Adrenal gland (tissue), 12 donors: ENCODE measurements around the gene LRP10. TPM values are rescaled to one million over a fixed set of nuclear protein-coding genes. Genes with fewer than 3 reads are reported as not detected.

ENCODE experiments used
- DNase-seq, 7 donors: peaks; one replicate each; pipeline ENCODE4 v3.0.0-alpha.2; 2019 to 2020
- H3K27ac ChIP-seq, 5 donors: fragments of 200-600 bp; sonication (generic) in 4 of 5; 1 replicate in 3 of 5; 2 replicates in 2 of 5; pipeline versions ENCODE4 v1.5.1 to v1.8.0; 2016 to 2020; ENCODE audit warnings: mild to moderate bottlenecking in 1 of 5
- H3K27me3 ChIP-seq: fragments of 200-600 bp; 2 replicates; pipeline ENCODE4 v1.8.0; 2021
- H3K36me3 ChIP-seq, 2 donors: fragments of 200-600 bp; replicated peaks in 1 of 2; 1 replicate in 1 of 2; 2 replicates in 1 of 2; pipeline versions ENCODE4 v1.5.1 to v1.8.0; 2018 to 2022
- H3K4me1 ChIP-seq, 2 donors: fragments of 200-600 bp; replicated peaks in 1 of 2; 1 replicate in 1 of 2; 2 replicates in 1 of 2; pipeline versions ENCODE4 v1.5.1 to v1.8.0; 2018 to 2021
- H3K4me3 ChIP-seq, 4 donors: fragments of 200-600 bp; sonication (generic) in 3 of 4; one replicate each; pipeline ENCODE4 v1.5.1; 2016 to 2018
- H3K9me3 ChIP-seq, 3 donors: fragments of 200-600 bp; sonication (generic) in 1 of 3; replicated peaks in 1 of 3; 1 replicate in 2 of 3; 2 replicates in 1 of 3; pipeline versions ENCODE4 v1.5.1 to v1.8.0; 2016 to 2021
- POLR2A ChIP-seq, 2 donors: fragments of 450-650 bp; IDR thresholded peaks; one replicate each; pipeline ENCODE4 v1.6.1; 2017; ENCODE audit warnings: antibody characterized with exemption in 2 of 2, mild to moderate bottlenecking in 2 of 2, moderate library complexity in 1 of 2
- WGBS, 4 donors: extraction: QIAGEN DNeasy Blood & Tissue Kit in 2 of 4; methylation state at CpG; one replicate each; pipeline versions ENCODE4 v1.1.5 to v1.1.7; 2013 to 2017; 5-methylcytosine and 5-hydroxymethylcytosine counted together
- intact Hi-C, 2 donors: fragments of 100-400 bp; cut with DNase I; formaldehyde crosslinking; loops; one replicate each; pipeline versions ENCODE4 v1.14.1 to v1.15.0; 2022 to 2023
- polyA plus RNA-seq, 3 donors: library from polyadenylated mRNA; stranded (reverse); fragments of 200-250 nt in 2 of 3; fragments of 350-450 nt in 1 of 3; fragmentation: Illumina TruSeq in 1 of 3; extraction: RNeasy Lipid Tissue Mini Kit (QIAGEN cat#74804) in 1 of 3; gene quantifications; one replicate each; pipeline ENCODE4 v1.2.3, GENCODE V29; 2013 to 2014
- total RNA-seq, 9 donors: library from RNA; depleted of rRNA in 4 of 9; stranded (reverse); fragments of >200 nt in 4 of 9; fragments of 120-200 nt in 1 of 9; fragmentation: NEBNext Ultra II Directional in 1 of 9; extraction: Animal tissue kit (Norgen Biotek cat#: 25700) in 1 of 9; gene quantifications; one replicate each; pipeline versions ENCODE4 v1.1.0 to v1.2.4, GENCODE V29; 2013 to 2023
- TF ChIP-seq, protein P1 (sequence below), 6 experiments: fragments of 450-650 bp in 4 of 6; fragments of 200-600 bp in 2 of 6; sonication (generic) in 1 of 6; IDR thresholded peaks; 1 replicate in 5 of 6; 2 replicates in 1 of 6; pipeline versions ENCODE4 v1.5.1 to v1.8.0; 2016 to 2021; ENCODE audit warnings: antibody characterized with exemption in 6 of 6, mild to moderate bottlenecking in 2 of 6, moderate library complexity in 1 of 6
- donor health status: healthy with polysubstance abuse.
- donor health status: Bipolar disorder and iron deficiency.
- donor health status: DM: yes; HTN: yes; CAD: no.
- donor health status: DM: no; HTN: no; CAD: no.
- donor health status: DM: no; HTN: no; CAD: no.
- donor health status: DM: yes; HTN: yes; CAD: no.

The LRP10 gene
- total and polyA plus RNA-seq, 12 donors, result 13.1 to 207 (median 83.2) TPM

DNA sequence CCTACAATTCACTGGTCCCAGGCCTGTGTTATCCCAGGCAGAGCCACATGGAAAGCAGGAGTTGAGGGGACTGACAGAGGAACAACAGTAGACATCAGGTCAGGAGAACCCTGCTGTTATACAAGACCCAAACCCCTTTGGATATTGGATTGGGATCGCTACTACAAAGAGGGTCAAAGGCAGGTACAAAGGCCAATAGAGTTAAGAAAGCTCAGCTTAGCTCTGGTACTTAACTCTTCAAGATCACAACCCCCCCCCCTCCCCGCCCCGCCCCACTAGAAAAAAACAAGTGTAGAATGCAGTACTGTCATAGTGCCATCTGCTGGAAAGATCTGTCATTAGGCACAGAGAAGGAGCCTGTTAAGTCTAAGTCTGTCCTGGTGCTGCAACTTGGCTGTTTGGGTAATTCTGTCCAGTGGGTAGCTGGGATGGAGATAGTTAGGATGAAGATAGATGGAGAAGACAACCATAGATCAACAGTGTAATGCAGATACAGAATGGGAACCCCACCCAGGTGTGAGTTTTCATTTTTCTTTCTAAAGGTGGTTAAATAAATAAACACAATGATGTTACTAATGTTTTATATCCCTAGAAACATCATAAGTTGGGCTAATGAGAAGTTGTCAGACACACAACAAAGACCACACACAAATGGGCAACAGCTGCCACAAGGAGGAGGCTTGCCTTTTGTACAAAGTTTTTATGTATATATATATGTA is 28.7 kb downstream of the LRP10 start:
- H3K27ac ChIP-seq, result peak overlapping the region in 2 of 5 donors; percentile 28 to 30
- intact Hi-C loops, result no loop called here
- H3K4me1 ChIP-seq, result peaks cover 8 to 17% of the 10 kb centered on the region in 2 donors
- H3K9me3 ChIP-seq, result no peaks in the 10 kb centered on the region
- peak in 4 of 7 donors; percentile 32 to 63 (median 46) for DNase-seq
- no peaks in the 10 kb centered on the region for H3K27me3 ChIP-seq
- 22 to 40% (median 36%) methylated on average over 1 to 3 of the region's 3 CpGs for WGBS, 4 donors
- TF ChIP-seq POLR2A (IDR thresholded peaks at IDR 0.05), result no peak
- TF ChIP-seq, protein P1, sequence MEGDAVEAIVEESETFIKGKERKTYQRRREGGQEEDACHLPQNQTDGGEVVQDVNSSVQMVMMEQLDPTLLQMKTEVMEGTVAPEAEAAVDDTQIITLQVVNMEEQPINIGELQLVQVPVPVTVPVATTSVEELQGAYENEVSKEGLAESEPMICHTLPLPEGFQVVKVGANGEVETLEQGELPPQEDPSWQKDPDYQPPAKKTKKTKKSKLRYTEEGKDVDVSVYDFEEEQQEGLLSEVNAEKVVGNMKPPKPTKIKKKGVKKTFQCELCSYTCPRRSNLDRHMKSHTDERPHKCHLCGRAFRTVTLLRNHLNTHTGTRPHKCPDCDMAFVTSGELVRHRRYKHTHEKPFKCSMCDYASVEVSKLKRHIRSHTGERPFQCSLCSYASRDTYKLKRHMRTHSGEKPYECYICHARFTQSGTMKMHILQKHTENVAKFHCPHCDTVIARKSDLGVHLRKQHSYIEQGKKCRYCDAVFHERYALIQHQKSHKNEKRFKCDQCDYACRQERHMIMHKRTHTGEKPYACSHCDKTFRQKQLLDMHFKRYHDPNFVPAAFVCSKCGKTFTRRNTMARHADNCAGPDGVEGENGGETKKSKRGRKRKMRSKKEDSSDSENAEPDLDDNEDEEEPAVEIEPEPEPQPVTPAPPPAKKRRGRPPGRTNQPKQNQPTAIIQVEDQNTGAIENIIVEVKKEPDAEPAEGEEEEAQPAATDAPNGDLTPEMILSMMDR (IDR thresholded peaks at IDR 0.05), result peak in 5 of 6 experiments; percentile 15 to 50 (median 48)
- H3K36me3 ChIP-seq, result peaks cover 0 to 53% of the 10 kb centered on the region in 2 donors
- H3K4me3 ChIP-seq, result no peak overlapping the region

DNA sequence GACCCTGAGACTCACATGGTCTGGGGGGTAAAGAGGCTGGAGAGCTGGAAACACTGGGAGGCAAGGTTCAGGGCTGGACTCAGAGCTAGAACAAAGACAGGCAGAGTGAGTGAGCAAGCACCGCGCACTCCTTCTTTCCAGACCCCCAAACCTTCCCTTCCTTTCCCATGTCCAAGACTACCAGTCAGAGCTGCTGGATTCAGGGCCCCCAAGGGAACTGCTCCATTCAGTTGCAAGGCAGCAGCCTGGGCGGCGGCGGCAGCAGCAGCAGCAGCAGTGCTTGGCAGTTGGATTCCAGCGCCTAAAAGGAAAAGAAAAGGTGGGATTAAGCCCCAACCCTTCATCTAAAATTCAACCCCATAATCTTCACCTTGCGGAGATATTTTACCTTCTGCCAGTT is 30.3 kb downstream of the LRP10 start:
- intact Hi-C loops, result no loop called here
- H3K9me3 ChIP-seq, result no peaks in the 10 kb centered on the region
- H3K27me3 ChIP-seq, result no peaks in the 10 kb centered on the region
- DNase-seq, result no peak
- no peak overlapping the region for H3K4me3 ChIP-seq
- H3K4me1 ChIP-seq, result peaks cover 8 to 17% of the 10 kb centered on the region in 2 donors
- TF ChIP-seq, protein P1 (IDR thresholded peaks at IDR 0.05), result no peak
- TF ChIP-seq POLR2A (IDR thresholded peaks at IDR 0.05), result no peak
- WGBS, 4 donors, result 90 to 97% (median 95%) methylated on average over 6 to 7 of the region's 7 CpGs
- H3K36me3 ChIP-seq, result peaks cover 0 to 69% of the 10 kb centered on the region in 2 donors
- H3K27ac ChIP-seq, result no peak overlapping the region

DNA sequence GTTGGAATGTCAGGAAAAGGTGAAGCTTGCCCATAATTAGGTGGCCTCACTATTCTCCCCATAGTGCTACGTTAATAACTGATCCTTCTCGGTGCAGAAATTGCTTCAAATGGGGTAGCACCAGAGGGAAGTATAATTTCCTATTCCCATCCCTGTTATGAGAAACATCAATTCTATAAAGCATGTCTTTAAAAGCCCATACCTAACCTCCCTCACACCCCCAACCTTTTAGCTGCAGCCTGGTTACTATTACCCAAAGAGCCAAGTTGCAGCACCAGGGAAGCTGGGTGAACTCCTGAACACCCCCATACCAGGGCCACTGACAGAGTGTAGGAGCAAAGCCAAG is 32.2 kb downstream of the LRP10 start:
- Histone ChIP-seq H3K27me3 (no peaks in the 10 kb centered on the region), H3K4me3 (no peak overlapping the region), H3K4me1 (peaks cover 8 to 15% of the 10 kb centered on the region in 2 donors), H3K36me3 (peaks cover 0 to 88% of the 10 kb centered on the region in 2 donors), H3K27ac (peak overlapping the region in 1 of 5 donors; percentile 11), H3K9me3 (no peaks in the 10 kb centered on the region)
- WGBS, 4 donors, result 86 to 92% (median 90%) methylated on average over 2 of the region's 2 CpGs
- TF ChIP-seq, protein P1 (IDR thresholded peaks at IDR 0.05), result no peak
- no peak for TF ChIP-seq POLR2A (IDR thresholded peaks at IDR 0.05)
- intact Hi-C loops, result no loop called here
- DNase-seq, result no peak

DNA sequence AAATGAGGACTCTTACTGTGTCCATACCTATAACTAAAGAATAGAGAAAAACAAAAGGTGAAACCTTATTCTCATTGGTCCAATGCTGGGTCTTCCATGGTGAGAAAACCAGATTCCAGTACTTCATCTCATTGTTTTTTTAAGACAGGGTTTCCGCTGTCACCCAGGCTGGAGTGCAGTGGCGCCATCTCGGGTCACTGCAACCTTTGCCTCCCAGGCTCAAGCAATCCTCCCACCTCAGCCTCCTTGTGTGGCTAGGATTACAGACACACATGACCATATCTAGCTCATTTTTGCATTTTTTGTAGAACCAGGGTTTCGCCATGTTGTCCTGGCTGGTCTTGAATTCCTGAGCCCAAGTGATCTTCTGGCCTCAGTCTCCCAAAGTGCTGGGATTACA is 34.1 kb downstream of the LRP10 start:
- Histone ChIP-seq H3K4me1 (peaks cover 8 to 15% of the 10 kb centered on the region in 2 donors), H3K4me3 (no peak overlapping the region), H3K9me3 (no peaks in the 10 kb centered on the region), H3K27me3 (no peaks in the 10 kb centered on the region), H3K36me3 (peaks cover 0 to 95% of the 10 kb centered on the region in 2 donors), H3K27ac (no peak overlapping the region)
- DNase-seq, result no peak
- 91 to 96% (median 92%) methylated on average over 4 of the region's 4 CpGs for WGBS, 4 donors
- no peak for TF ChIP-seq POLR2A (IDR thresholded peaks at IDR 0.05)
- TF ChIP-seq, protein P1 (IDR thresholded peaks at IDR 0.05), result no peak
- intact Hi-C loops, result no loop called here
